NCI-H1048 (cell line): Measurements from ENCODE around the gene VCP.
A peak's percentile ranks its signal among the peaks of the same experiment; 100 is the strongest.

Experiments
- DNase-seq: peaks from one replicate; lab custom pipeline; 2025; lab: John Stamatoyannopoulos, UW

VCP gene

DNA sequence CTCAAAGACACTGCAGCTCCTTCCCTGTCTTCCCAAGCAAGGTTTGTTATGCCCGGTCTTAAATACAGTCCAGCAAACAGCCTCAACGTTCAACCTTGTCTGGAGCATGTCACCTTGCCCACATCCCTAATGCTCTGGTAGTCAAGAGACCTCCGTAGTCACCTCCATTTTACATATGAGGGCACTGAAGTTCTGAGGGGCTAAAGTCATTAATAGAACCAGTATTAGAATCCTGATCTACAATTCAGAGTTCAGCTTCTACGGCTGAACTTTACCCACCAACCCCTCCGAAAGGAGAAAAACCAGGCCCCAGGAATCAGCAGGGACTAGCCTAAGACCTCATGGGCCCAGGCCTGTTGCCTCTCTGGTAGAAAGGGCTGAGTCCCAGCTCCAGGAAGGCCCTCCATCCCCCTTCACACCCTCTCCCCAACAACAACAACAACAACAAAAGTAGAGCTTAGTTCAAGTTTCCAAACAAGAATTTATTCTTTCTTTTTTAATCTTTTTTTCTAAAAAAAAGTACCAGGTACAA, 31.3 kb upstream of the VCP start:
- no peak for DNase-seq

DNA sequence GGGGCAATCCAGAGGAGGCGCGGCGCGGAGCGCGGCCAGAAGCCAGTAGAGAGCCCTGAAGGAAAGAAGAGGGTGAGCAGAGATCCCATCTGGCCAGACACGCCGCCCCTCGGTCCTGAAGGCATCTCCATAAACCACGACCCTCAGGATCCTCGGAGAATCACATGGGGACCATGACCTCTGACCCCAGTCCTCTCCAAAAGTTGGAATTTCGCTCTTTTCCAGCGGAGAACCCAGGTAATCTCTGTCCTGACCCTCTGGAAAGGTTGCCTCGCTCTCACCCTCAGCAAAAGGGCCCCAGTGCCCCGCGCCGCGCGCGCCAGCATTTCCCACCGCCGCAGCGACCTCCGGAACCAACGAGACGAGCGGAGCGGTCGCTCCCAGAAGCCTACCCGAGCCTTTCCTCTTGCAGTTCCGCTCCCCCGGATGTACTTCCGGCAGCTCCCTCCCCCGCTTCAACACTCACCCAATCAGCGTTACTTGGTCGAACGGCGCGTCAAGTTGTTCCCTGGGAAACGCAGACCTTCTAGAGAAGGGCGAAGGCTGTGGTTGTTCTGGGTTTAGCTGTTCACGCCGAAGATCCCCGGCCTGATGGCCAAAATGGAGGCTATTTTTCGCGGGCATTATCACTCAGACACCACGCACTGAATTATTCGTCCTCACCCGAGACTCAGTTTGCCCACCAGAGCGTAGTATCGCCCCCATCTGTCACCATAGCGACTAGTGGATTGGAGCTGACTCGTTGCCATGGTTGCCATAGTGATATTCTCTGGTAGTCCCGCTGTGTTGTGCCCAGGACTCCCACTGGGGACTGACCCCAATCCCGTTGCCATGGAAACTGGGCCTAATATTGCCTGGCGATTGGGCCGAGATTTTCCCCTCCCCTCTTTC, 30.6 kb upstream of the VCP start, which contains the start of gene STOML2:
STOML2 (minus strand) TSS at position 363 of the 891 bp plus-strand sequence; CDS start at position 326, 37 bp downstream.
- DNase-seq = peak; percentile 66

DNA sequence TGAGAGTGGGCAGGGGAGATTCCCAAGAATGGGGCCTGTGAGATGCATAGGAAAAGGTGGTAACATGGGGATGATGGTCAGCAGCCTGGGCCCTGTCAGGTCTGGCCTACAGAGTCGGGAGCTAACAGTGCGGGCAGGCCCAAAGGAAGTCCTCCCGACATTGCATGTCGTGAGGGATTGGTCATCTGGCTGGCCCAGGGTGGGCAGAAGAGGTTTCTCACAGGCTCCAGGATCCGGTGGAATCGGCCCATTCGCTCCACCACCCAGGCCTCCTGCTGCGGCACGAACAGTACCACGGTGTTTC, 30.0 kb upstream of the VCP start:
- no peak for DNase-seq

DNA sequence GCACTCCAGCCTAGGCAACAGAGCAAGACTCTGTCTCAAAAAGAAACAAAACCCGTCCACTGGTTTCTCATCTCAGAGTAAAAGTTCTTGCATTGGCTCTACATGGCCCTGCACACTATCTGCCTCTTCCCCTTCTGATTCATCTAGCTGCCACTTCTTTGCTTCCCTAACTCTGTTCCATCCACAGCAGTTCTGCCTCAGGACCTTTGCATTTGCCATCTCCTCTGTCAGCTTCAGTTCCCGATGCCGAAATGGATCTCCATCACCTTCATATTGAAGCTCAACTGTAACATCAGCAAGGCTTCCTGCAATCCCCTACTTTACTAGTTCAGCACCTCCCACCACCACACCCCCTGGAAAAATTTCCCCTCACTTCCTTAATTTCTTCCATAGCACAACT, 25.1 kb upstream of the VCP start:
- DNase-seq = no peak

DNA sequence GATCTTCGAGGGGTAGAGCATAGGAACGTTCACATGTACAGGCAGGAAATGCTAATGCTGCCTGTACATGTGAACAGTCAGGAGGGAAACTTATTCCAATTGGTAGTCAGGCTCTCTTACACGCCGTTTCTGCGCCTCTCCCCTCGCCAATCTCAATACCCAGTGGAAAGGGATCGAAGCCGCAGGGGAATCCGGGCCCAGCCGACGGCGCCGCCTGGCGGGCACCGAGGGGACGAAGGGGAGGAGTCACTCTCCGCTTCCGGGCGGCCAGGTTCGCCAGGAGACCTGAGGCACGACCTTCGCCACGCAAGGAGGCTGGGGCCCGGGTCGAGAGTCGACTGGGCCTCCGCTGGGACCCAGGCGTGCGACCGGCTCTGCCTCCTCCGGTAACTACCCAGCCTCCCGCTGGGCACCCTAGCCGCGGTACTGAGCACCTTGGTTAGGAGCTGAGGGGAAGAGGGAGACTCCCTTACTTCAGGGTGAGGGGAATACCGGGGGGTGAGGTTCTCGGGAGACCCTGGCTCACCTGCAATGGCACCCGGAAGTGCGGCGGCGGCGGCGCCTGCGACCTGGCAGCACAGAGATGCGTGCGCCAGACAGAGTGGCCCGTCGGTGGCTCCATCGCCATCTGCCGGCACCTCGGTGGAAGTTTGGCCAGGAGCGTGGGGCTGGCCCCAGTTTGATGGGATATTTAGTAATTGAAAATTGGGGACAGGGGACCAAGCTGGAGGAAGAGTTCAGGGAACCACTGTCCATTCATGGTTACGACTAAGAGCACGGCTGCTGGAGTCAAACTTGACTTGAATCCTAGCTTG, 23.8 kb upstream of the VCP start, which contains the start of gene PIGO:
PIGO (minus strand) TSS at position 557 of the 815 bp plus-strand sequence. CDS start 1,026 bp downstream, outside the sequence.
- peak; percentile 49 for DNase-seq

DNA sequence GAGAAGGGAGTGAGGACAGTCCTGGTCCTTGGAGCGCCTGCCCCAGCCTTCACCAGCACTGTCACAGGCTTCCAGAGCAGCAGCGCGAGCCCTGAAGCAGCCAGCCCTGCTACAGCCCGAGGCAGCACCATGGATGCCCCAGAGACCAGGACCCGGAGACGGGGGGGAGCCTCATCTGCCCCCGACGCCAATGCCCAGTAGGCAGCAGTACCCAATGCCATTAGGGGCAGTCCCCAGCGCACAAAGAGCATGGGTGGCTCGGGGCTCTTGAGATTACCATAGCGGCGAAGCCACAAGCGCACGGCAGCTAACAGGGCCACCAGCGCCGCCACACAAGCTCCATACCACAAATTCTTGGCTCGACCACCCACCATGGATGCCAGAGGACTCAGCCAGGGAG, 19.1 kb upstream of the VCP start:
- no peak for DNase-seq

DNA sequence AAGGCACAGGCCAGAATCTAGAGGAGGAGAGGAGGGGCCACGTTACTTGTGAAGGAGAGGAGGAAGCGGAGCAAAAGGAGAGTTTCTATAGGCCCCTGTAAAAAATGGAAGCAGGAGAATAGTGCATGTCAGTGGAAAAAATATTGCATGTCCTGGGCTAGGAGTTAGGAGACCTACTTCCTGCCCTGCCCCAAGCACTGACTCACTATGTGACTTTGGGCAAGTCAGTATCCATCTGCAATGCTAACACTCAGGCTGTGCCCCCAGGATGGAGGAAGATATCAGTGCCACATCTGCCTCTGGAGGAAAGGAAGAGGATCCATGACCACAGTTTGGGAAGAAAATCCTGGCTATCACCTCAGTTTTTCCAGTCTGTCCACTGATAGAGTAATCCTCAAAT, 17.0 kb upstream of the VCP start:
- DNase-seq = no peak

DNA sequence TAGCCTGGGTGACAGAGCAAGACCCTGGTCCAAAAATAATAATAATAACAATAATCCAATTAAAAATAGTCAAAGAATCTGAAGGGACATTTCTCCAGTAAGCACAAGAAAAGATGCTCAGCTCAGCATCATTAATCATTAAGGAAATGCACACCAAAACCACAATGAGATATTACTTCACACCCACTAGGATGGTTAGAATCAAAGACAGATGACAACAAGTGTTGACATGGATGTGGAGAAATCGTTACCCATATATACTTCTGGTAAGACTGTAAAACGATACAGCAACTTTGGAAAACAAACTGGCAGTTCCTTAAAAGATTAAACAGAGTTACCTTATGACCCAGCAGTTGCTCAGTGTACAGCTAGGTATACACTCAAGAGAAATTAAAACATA, 12.7 kb upstream of the VCP start:
- no peak for DNase-seq

DNA sequence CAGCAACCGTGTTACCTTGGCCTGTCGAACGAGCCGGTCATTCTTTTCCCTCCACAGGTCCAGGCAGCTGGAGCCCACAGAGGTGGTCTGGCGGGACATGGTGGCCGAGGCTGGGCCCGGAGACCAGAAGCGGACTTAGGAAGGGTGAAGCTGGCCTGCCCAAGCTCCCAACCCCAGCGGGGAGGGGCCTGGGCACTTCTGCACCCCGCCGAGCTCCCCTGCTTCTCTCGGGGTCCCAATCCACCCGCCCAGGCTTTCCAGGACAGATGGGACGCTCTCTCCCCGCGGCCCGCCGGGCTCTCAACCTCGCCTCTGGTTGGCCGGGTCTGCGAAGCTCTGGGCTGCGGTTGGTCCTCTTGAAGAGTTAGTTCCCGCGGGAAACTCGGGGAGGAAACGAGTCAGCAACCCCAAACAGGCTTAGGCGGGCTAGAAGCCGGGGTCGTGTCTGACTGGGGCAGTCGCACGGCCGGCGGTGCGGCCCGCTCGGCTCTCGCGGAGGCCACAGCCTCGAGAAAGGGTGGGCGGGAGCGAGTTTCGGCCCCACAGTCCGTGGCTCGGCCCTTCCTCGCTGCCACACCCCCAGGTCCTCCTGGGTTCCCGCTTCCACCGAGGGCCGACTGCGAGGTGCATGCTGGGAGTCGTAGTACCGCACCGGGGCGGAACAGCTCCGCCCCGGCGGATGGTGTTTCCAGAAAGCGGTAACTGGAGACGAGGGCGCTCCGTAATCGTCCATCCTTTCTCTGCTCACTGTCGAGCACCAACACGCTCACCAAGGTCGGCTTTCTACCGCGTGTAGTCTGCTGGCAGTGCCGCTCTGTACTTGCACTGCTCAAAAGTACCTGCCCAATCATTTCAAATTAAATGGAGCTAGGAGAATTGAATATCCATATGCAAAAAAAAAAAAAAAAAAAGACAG, 7.3 kb upstream of the VCP start, which contains the start of gene FANCG:
FANCG (minus strand) TSS at position 517 of the 916 bp plus-strand sequence; CDS start at position 99, 418 bp downstream.
- peak; percentile 83 for DNase-seq

DNA sequence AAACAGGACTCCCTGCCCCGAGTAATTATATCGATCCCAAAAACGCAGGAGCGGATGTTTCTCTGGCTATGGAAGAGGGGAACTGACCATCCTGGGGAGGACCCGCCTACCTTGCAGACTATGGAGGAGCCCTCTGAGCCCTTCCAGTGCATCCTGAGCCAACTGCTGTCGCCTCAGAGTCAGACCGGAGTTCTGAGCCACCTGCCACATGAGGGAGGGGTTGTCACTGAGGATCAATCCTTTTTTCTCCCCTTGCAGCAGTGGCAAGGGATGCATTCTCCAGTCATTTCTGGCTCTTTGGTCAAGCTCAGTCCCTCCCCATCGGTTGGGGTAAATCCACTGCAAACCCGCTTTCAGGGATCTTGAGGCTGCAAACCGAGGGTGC, 6.6 kb upstream of the VCP start:
- DNase-seq = no peak

DNA sequence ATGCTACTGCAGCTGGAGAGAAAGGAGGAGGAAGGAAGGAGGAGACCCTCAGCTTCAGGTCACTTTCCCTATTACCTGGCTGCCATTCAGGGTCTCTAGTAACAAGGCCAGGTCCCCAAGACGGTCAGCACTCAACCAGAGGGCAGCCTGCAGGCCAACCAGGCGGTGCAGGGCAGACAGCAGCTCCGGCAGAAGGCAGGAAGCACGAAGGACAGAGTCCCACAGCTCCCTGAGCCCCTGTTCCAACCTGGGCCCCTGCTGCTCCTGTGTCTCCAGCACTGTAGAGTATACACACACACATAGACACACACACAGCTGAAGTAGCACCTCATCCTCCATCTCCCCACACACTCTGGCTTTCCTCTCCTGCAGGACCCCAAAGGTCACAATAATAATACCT, 5.6 kb upstream of the VCP start:
- no peak for DNase-seq

DNA sequence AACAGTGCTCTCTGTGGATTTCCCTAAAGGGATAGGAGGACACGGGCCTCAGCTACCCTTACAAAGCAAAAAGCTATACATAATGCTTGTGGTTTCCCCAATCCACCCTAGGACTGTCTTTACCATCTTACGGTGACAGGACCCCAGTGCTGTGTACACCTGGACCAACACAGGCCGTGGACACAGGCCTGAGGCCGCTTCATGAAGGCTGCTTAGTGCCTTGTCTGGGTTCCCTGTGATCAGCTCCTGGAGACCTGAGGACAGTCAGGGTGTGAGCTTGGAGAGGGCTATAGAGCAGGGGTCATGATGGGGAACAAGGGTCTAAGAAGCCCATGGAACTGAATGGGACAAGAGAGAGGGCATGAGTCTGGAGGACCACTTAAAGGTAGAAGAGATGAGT, 4.4 kb upstream of the VCP start:
- DNase-seq = no peak

DNA sequence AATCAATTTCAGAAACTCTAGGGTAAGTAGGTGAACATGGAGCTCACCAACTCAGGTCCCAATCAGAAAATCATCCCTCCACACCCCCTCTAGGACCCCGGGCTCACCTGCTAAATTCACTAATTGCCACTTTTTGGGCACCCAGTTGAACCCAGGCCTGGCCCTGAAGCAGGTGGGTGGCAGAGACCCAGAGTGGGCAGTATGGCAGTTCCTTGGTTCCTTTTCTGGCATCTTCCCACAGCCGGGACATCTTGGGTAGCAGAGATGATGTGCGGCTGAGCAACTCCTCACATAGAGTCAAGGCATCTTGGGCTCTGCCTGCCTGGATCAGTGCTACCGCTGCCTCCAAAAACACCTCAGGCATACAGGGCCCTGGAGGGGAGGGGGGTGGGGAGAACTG, 2.9 kb upstream of the VCP start:
- no peak for DNase-seq

DNA sequence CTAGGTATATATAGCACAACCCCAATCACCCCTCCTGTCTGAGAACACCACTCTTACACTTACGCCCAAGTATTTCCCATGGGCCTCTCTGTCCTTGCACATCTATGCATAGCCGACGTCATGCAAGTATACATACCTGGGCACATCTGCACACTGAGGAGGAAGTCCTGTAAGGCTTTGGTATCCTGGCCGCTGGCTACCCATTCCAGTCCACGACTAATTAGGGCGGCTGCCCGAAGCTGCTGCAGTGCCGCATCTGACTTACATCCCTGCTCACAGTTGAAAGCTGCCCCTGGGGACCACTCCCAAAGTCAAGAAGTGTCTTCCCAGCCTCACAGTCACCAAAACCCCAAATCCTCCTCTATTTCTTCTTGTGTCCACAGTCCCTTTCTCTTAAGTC, 2.4 kb upstream of the VCP start:
- no peak for DNase-seq

DNA sequence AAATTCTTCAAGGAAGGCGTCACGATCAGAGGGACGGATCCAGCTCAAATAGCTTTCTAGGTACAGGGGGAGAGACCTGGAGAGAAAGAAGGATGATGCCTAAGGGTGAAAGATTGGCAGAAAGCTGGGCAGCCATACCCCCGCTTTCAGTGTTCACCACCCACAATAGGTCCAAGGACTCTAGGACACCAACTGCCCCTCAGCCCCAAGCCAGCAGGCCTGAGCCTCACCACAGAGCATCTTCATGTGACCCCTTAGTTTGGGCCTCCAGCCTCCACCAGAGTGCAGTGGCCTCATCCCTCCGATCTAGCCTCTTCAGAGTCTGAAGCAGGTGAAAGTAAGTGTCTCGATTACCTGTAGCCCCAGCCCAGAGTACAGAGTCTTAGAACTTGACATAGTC, 1.7 kb upstream of the VCP start:
- no peak for DNase-seq

DNA sequence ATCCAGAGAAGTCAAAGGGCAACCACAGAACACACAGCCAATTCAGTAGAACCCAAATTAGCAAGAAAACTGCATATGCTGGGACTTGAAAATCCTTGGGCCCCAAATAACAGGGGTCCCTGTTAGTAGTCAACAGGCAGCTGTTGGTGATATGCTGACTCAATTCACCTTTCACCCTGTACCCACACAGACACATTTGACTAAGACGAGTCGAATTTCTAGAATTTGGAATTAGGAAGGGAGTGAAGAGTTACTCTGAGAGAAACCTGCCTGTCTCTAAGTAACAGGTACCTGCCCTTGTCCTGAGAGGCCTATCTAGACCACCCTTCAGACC, 821 bp upstream of the VCP start:
- DNase-seq = no peak

DNA sequence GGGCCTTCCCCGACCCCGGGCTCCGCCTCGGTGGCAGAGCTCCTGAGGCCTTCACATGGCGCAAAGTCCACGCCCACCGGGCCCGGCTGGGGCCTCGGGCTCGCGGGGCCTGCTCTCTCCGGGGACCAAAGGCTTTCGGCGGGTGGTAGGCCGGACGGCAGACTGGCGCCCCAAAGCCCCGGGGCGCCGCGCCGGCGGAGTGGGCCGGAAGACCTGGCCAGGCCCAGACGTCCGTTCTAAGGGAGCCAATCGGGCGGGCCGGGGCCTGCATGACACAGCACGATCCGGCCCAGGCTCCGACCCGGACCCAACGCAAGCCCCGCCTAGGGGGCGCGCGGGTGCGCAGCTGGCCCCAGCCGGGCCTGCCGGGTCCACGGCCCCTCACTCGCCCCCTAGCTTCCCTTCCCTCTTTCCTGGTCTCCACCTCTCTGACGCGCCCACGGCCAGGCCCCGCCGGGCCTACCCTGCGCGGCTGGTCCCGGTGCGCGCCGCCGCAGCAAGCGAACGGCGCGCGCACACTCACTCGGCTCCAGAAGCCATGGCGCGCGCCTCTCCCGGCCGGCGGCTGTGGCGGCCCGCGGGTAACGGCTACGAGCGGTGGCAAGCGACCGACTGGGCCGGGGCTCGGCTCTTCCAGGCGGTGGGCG, 488 bp downstream of the VCP start:
- no peak for DNase-seq

DNA sequence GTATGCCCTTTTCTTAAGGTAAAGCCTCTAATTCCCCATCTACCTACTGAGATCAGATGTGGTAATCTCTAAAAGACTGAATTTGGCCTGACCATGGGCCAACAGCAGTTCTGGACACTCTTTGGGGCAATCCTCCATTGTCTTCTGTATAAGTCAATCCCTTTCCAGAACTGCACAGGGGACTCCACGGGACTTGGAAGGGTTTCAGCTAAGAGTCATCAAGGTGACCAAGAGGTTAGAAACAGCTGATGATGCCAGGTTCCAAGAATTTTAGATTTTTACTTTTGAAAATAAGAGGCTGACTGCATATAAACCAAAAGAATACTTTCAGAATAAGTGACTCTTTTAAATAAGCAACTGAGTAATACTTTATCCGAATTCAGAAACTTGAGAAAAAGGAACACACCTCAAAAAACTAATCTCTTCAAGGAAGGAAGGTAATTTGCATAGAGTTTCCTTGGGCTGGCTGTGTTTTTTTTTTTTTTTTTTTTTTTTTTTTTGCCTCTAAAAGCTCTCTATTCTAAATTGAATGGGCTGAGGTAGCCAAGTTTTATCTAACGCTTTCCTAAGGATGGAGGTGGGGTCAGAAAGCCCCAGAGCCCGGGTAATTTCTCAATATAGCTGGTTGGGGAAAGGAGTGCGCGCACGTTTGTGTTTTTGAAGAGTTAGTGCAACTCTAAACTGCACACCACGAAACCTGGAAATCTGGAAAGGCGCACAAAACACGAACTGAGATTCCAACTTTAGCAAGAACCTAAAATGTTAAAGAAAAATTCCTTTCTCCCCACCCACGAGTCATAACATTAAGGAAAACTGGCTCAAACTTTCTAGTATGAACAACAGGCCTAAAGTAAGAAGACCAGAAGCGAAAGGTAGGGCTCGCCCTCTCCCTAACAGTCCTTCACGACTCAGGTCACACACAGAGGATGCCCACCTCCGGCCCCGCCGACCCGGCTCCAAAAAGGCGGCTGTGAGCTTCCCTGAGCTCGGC, 1.3 kb downstream of the VCP start:
- DNase-seq = no peak

DNA sequence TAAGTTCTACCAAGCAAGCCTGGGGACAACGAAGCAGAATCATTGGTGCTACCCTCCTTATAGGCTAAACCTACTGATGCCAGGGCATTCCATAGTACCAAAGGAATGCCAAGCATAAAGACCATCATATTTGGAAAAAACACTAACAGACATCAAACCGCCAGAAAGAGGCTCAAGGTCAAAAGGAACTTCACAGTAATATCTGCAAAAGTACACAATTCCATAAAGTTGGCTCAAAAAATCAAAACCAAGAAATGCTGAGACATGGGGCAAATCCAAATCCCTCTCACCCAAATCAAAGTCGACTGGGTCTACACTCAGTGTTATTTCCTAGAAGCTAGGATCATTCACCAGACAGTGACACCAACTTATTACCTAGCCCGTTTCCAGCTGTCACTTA, 3.4 kb downstream of the VCP start:
- no peak for DNase-seq

DNA sequence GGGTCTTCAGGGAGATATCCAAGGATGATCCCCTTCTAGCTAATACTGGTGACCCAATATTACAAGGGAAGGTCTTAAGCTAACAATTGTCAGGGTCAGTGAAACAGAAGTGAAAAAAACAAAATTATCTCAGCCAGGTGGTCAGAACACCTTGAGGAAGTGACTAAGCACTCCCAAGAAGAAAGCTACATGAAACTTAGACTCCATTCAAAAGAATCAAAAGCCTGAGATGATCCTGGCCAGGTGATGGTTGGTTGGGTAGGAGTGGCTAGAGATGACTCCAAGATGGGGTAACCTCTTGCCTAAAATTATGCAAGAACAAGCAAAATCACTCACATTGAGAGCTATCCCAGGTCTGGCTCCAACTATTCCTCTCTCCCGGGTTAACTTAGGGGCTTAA, 5.4 kb downstream of the VCP start:
- no peak for DNase-seq
